ENCODE measurements around the gene USP48. TPM values are rescaled to one million over a fixed set of nuclear protein-coding genes. Genes with fewer than 3 reads are reported as not detected.

USP48 gene
- total and polyA plus RNA-seq, 2 of the 8 experiments (the other 6 are each of a cell fraction or from before 2014, with no cell fraction given), result 12.8 to 83.5 TPM

- TF ChIP-seq, protein P1, sequence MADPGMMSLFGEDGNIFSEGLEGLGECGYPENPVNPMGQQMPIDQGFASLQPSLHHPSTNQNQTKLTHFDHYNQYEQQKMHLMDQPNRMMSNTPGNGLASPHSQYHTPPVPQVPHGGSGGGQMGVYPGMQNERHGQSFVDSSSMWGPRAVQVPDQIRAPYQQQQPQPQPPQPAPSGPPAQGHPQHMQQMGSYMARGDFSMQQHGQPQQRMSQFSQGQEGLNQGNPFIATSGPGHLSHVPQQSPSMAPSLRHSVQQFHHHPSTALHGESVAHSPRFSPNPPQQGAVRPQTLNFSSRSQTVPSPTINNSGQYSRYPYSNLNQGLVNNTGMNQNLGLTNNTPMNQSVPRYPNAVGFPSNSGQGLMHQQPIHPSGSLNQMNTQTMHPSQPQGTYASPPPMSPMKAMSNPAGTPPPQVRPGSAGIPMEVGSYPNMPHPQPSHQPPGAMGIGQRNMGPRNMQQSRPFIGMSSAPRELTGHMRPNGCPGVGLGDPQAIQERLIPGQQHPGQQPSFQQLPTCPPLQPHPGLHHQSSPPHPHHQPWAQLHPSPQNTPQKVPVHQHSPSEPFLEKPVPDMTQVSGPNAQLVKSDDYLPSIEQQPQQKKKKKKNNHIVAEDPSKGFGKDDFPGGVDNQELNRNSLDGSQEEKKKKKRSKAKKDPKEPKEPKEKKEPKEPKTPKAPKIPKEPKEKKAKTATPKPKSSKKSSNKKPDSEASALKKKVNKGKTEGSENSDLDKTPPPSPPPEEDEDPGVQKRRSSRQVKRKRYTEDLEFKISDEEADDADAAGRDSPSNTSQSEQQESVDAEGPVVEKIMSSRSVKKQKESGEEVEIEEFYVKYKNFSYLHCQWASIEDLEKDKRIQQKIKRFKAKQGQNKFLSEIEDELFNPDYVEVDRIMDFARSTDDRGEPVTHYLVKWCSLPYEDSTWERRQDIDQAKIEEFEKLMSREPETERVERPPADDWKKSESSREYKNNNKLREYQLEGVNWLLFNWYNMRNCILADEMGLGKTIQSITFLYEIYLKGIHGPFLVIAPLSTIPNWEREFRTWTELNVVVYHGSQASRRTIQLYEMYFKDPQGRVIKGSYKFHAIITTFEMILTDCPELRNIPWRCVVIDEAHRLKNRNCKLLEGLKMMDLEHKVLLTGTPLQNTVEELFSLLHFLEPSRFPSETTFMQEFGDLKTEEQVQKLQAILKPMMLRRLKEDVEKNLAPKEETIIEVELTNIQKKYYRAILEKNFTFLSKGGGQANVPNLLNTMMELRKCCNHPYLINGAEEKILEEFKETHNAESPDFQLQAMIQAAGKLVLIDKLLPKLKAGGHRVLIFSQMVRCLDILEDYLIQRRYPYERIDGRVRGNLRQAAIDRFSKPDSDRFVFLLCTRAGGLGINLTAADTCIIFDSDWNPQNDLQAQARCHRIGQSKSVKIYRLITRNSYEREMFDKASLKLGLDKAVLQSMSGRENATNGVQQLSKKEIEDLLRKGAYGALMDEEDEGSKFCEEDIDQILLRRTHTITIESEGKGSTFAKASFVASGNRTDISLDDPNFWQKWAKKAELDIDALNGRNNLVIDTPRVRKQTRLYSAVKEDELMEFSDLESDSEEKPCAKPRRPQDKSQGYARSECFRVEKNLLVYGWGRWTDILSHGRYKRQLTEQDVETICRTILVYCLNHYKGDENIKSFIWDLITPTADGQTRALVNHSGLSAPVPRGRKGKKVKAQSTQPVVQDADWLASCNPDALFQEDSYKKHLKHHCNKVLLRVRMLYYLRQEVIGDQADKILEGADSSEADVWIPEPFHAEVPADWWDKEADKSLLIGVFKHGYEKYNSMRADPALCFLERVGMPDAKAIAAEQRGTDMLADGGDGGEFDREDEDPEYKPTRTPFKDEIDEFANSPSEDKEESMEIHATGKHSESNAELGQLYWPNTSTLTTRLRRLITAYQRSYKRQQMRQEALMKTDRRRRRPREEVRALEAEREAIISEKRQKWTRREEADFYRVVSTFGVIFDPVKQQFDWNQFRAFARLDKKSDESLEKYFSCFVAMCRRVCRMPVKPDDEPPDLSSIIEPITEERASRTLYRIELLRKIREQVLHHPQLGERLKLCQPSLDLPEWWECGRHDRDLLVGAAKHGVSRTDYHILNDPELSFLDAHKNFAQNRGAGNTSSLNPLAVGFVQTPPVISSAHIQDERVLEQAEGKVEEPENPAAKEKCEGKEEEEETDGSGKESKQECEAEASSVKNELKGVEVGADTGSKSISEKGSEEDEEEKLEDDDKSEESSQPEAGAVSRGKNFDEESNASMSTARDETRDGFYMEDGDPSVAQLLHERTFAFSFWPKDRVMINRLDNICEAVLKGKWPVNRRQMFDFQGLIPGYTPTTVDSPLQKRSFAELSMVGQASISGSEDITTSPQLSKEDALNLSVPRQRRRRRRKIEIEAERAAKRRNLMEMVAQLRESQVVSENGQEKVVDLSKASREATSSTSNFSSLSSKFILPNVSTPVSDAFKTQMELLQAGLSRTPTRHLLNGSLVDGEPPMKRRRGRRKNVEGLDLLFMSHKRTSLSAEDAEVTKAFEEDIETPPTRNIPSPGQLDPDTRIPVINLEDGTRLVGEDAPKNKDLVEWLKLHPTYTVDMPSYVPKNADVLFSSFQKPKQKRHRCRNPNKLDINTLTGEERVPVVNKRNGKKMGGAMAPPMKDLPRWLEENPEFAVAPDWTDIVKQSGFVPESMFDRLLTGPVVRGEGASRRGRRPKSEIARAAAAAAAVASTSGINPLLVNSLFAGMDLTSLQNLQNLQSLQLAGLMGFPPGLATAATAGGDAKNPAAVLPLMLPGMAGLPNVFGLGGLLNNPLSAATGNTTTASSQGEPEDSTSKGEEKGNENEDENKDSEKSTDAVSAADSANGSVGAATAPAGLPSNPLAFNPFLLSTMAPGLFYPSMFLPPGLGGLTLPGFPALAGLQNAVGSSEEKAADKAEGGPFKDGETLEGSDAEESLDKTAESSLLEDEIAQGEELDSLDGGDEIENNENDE (IDR thresholded peaks at IDR 0.05; ENCODE audit: insufficient replicate concordance, low read length), result no peak
- TF ChIP-seq E2F6 (IDR thresholded peaks at IDR 0.05), result no peak
- TF ChIP-seq RBBP5 (IDR thresholded peaks at IDR 0.05; ENCODE audit: borderline replicate concordance, low read depth, low read length), result no peak
- TF ChIP-seq JUN (IDR thresholded peaks at IDR 0.05; ENCODE audit: low read depth, low read length), result no peak
- TF ChIP-seq HDAC6 (IDR thresholded peaks at IDR 0.05; ENCODE audit: low read depth, low read length), result no peak
- TF ChIP-seq, protein P2, sequence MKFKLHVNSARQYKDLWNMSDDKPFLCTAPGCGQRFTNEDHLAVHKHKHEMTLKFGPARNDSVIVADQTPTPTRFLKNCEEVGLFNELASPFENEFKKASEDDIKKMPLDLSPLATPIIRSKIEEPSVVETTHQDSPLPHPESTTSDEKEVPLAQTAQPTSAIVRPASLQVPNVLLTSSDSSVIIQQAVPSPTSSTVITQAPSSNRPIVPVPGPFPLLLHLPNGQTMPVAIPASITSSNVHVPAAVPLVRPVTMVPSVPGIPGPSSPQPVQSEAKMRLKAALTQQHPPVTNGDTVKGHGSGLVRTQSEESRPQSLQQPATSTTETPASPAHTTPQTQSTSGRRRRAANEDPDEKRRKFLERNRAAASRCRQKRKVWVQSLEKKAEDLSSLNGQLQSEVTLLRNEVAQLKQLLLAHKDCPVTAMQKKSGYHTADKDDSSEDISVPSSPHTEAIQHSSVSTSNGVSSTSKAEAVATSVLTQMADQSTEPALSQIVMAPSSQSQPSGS (IDR thresholded peaks at IDR 0.05; ENCODE audit: low read length), result no peak
- no peak for TF ChIP-seq TBP (IDR thresholded peaks at IDR 0.05; ENCODE audit: low read depth, low read length)
- no peak for TF ChIP-seq ASH2L (IDR thresholded peaks at IDR 0.05; ENCODE audit: low read length)
- TF ChIP-seq YY1 (IDR thresholded peaks at IDR 0.05; ENCODE audit: low read depth, low read length), result no peak
- TF ChIP-seq SP1 (IDR thresholded peaks at IDR 0.05; ENCODE audit: low read depth, low read length), result no peak
Observed at GRCh38 chr1:21659924-21660326, 123.0 kb downstream of the USP48 start (continued).
